Measurements from ENCODE around the gene ARGLU1. TPM values are rescaled to one million over a fixed set of nuclear protein-coding genes. Genes with fewer than 3 reads are reported as not detected.
A peak's percentile ranks its signal among the peaks of the same experiment; 100 is the strongest.

ARGLU1 gene
- total RNA-seq, 1 experiment from 2014 or later, result 36.8 TPM

GRCh38 chr13:106593132-106593531, 25.2 kb upstream of the ARGLU1 start:
- in situ Hi-C loops (cut with HindIII; ENCODE audit: low pct_unique_long_range_greater_than_20kb, low sequenced_read_pairs), result no loop called here
- no peak for DNase-seq (ENCODE audit: low read depth, low spot score)

- no peak for DNase-seq (ENCODE audit: low read depth, low spot score)
- in situ Hi-C loops (cut with HindIII; ENCODE audit: low pct_unique_long_range_greater_than_20kb, low sequenced_read_pairs), result no loop called here
Observed at GRCh38 chr13:106591299-106591698, 23.4 kb upstream of the ARGLU1 start.

GRCh38 chr13:106589716-106590115, 21.8 kb upstream of the ARGLU1 start:
- in situ Hi-C loops (cut with HindIII; ENCODE audit: low pct_unique_long_range_greater_than_20kb, low sequenced_read_pairs), result no loop called here
- no peak for DNase-seq (ENCODE audit: low read depth, low spot score)

- in situ Hi-C loops (cut with HindIII; ENCODE audit: low pct_unique_long_range_greater_than_20kb, low sequenced_read_pairs), result no loop called here
- no peak for DNase-seq (ENCODE audit: low read depth, low spot score)
Observed at GRCh38 chr13:106588367-106588766, 20.4 kb upstream of the ARGLU1 start.

- in situ Hi-C loops (cut with HindIII; ENCODE audit: low pct_unique_long_range_greater_than_20kb, low sequenced_read_pairs), result no loop called here
- DNase-seq (ENCODE audit: low read depth, low spot score), result no peak
Observed at GRCh38 chr13:106587787-106588186, 19.9 kb upstream of the ARGLU1 start.

GRCh38 chr13:106586648-106587166, 18.8 kb upstream of the ARGLU1 start:
- in situ Hi-C loops (cut with HindIII; ENCODE audit: low pct_unique_long_range_greater_than_20kb, low sequenced_read_pairs), result no loop called here
- no peak for DNase-seq (ENCODE audit: low read depth, low spot score)

- no peak for DNase-seq (ENCODE audit: low read depth, low spot score)
- in situ Hi-C loops (cut with HindIII; ENCODE audit: low pct_unique_long_range_greater_than_20kb, low sequenced_read_pairs), result no loop called here
Observed at GRCh38 chr13:106581225-106581624, 13.3 kb upstream of the ARGLU1 start.

GRCh38 chr13:106575896-106576295, 8.0 kb upstream of the ARGLU1 start:
- no peak for DNase-seq (ENCODE audit: low read depth, low spot score)
- in situ Hi-C loops (cut with HindIII; ENCODE audit: low pct_unique_long_range_greater_than_20kb, low sequenced_read_pairs), result no loop called here

- DNase-seq (ENCODE audit: low read depth, low spot score), result no peak
- in situ Hi-C loops (cut with HindIII; ENCODE audit: low pct_unique_long_range_greater_than_20kb, low sequenced_read_pairs), result no loop called here
Observed at GRCh38 chr13:106573868-106574267, 5.9 kb upstream of the ARGLU1 start.

- DNase-seq (ENCODE audit: low read depth, low spot score), result no peak
- in situ Hi-C loops (cut with HindIII; ENCODE audit: low pct_unique_long_range_greater_than_20kb, low sequenced_read_pairs), result no loop called here
Observed at GRCh38 chr13:106573284-106573846, 5.4 kb upstream of the ARGLU1 start.

- in situ Hi-C loops (cut with HindIII; ENCODE audit: low pct_unique_long_range_greater_than_20kb, low sequenced_read_pairs), result no loop called here
- peak; percentile 78 for DNase-seq (ENCODE audit: low read depth, low spot score)
Observed at GRCh38 chr13:106570299-106570852, 2.4 kb upstream of the ARGLU1 start.

- in situ Hi-C loops (cut with HindIII; ENCODE audit: low pct_unique_long_range_greater_than_20kb, low sequenced_read_pairs), result no loop called here
- no peak for DNase-seq (ENCODE audit: low read depth, low spot score)
Observed at GRCh38 chr13:106569233-106570095, 1.5 kb upstream of the ARGLU1 start.

GRCh38 chr13:106568299-106569003, 514 bp upstream of the ARGLU1 start:
- no peak for DNase-seq (ENCODE audit: low read depth, low spot score)
- in situ Hi-C loops (cut with HindIII; ENCODE audit: low pct_unique_long_range_greater_than_20kb, low sequenced_read_pairs), result no loop called here

- DNase-seq (ENCODE audit: low read depth, low spot score), result peak; percentile 67
- in situ Hi-C loops (cut with HindIII; ENCODE audit: low pct_unique_long_range_greater_than_20kb, low sequenced_read_pairs), result no loop called here
Observed at GRCh38 chr13:106566641-106567473, 1.1 kb downstream of the ARGLU1 start.

- no peak for DNase-seq (ENCODE audit: low read depth, low spot score)
- in situ Hi-C loops (cut with HindIII; ENCODE audit: low pct_unique_long_range_greater_than_20kb, low sequenced_read_pairs), result no loop called here
Observed at GRCh38 chr13:106565127-106565775, 2.7 kb downstream of the ARGLU1 start.

GRCh38 chr13:106562301-106562700, 5.6 kb downstream of the ARGLU1 start:
- in situ Hi-C loops (cut with HindIII; ENCODE audit: low pct_unique_long_range_greater_than_20kb, low sequenced_read_pairs), result no loop called here

More at GRCh38 chr13:106562301-106562700, 5.6 kb downstream of the ARGLU1 start:
- DNase-seq (ENCODE audit: low read depth, low spot score), result no peak

Measured in SK-MEL-5 (cell line).